H9 (cell line): ENCODE measurements around the gene LRRC7. TPM values are rescaled to one million over a fixed set of nuclear protein-coding genes. Genes with fewer than 3 reads are reported as not detected.

Experiments
- DNase-seq: peaks from one replicate; pipeline ENCODE4 v3.0.0-alpha.2; 2017
- H2AFZ ChIP-seq: one replicate; pipeline ENCODE4 v1.6.1; 2013; ENCODE audit warnings: mild to moderate bottlenecking, low read length, control low read depth, moderate library complexity
- H2AK5ac ChIP-seq: 2 replicates; pipeline ENCODE4 v1.6.1; 2013; ENCODE audit warnings: low read length, control low read depth, mixed read lengths; ENCODE audit not compliant: insufficient read length
- H2BK120ac ChIP-seq: one replicate; pipeline ENCODE4 v1.6.1; 2013; ENCODE audit warnings: low read depth, mild to moderate bottlenecking, low read length, control low read depth, inconsistent platforms; ENCODE audit not compliant: poor library complexity, severe bottlenecking
- H2BK12ac ChIP-seq: 2 replicates; pipeline ENCODE4 v1.6.1; 2013; ENCODE audit warnings: low read length, control low read depth, mixed read lengths, low read depth; ENCODE audit not compliant: insufficient read length
- H2BK15ac ChIP-seq: 2 replicates; pipeline ENCODE4 v1.6.1; 2013; ENCODE audit warnings: low read depth, low read length, control low read depth
- H2BK20ac ChIP-seq: one replicate; pipeline ENCODE4 v1.6.1; 2013; ENCODE audit warnings: low read depth, mild to moderate bottlenecking, low read length, control low read depth, inconsistent platforms; ENCODE audit not compliant: poor library complexity, severe bottlenecking
- H2BK5ac ChIP-seq: 2 replicates; pipeline ENCODE4 v1.6.1; 2013; ENCODE audit warnings: low read length, control low read depth, mixed read lengths; ENCODE audit not compliant: insufficient read length
- H3K14ac ChIP-seq: 2 replicates; pipeline ENCODE4 v1.6.1; 2013; ENCODE audit warnings: low read length, control low read depth; ENCODE audit not compliant: insufficient read depth
- H3K18ac ChIP-seq: 2 replicates; pipeline ENCODE4 v1.6.1; 2013; ENCODE audit warnings: low read depth, mild to moderate bottlenecking, mixed read lengths, low read length, control low read depth; ENCODE audit not compliant: insufficient read length
- H3K23ac ChIP-seq: 2 replicates; pipeline ENCODE4 v1.6.1; 2013; ENCODE audit warnings: low read length, control low read depth, mixed read lengths, low read depth; ENCODE audit not compliant: insufficient read length
- H3K23me2 ChIP-seq: 2 replicates; pipeline ENCODE4 v1.6.1; 2013; ENCODE audit warnings: low read depth, mild to moderate bottlenecking, mixed read lengths, low read length, control low read depth; ENCODE audit not compliant: insufficient read length, poor library complexity, severe bottlenecking
- H3K27ac ChIP-seq: 2 replicates; pipeline ENCODE4 v1.5.1; 2013; ENCODE audit warnings: low read length, control low read depth, mixed read lengths, low read depth; ENCODE audit not compliant: insufficient read length
- H3K27me3 ChIP-seq: 2 replicates; pipeline ENCODE4 v1.6.1; 2013; ENCODE audit warnings: low read length, control low read depth, inconsistent platforms; ENCODE audit not compliant: insufficient read depth
- H3K4ac ChIP-seq: 2 replicates; pipeline ENCODE4 v1.6.1; 2013; ENCODE audit warnings: low read depth, mild to moderate bottlenecking, control low read depth, inconsistent platforms, low read length, moderate library complexity
- H3K4me1 ChIP-seq: 2 replicates; pipeline ENCODE4 v1.6.1; 2013; ENCODE audit warnings: low read length, control low read depth, inconsistent platforms; ENCODE audit not compliant: insufficient read depth
- H3K4me2 ChIP-seq: 2 replicates; pipeline ENCODE4 v1.6.1; 2013; ENCODE audit warnings: low read length, control low read depth, mixed read lengths; ENCODE audit not compliant: insufficient read length, insufficient read depth
- H3K56ac ChIP-seq: 2 replicates; pipeline ENCODE4 v1.6.1; 2013; ENCODE audit warnings: low read depth, mild to moderate bottlenecking, mixed read lengths, low read length, control low read depth; ENCODE audit not compliant: insufficient read length
- H3K79me1 ChIP-seq: 2 replicates; pipeline ENCODE4 v1.6.1; 2013; ENCODE audit warnings: low read depth, mild to moderate bottlenecking, moderate library complexity, low read length, control low read depth, inconsistent platforms; ENCODE audit not compliant: insufficient read depth, poor library complexity, severe bottlenecking
- H3K79me2 ChIP-seq: 2 replicates; pipeline ENCODE4 v1.6.1; 2013; ENCODE audit warnings: low read length, control low read depth, inconsistent platforms; ENCODE audit not compliant: insufficient read depth
- H3K9ac ChIP-seq: 2 replicates; pipeline ENCODE4 v1.6.1; 2013; ENCODE audit warnings: low read length, control low read depth, mixed read lengths; ENCODE audit not compliant: insufficient read length; ENCODE audit errors: extremely low read depth
- H3K9me3 ChIP-seq: one replicate; pipeline ENCODE4 v1.6.1; 2013; ENCODE audit warnings: low read depth, low read length, inconsistent platforms; ENCODE audit not compliant: control insufficient read depth
- H3T11ph ChIP-seq: one replicate; pipeline ENCODE4 v1.6.1; 2013; ENCODE audit warnings: mild to moderate bottlenecking, low read length, control low read depth, inconsistent platforms
- H4K20me1 ChIP-seq: one replicate; pipeline ENCODE4 v1.6.1; 2013; ENCODE audit not compliant: control insufficient read depth, insufficient read length, insufficient read depth
- H4K5ac ChIP-seq: 2 replicates; pipeline ENCODE4 v1.6.1; 2013; ENCODE audit warnings: low read depth, mild to moderate bottlenecking, mixed read lengths, low read length, control low read depth; ENCODE audit not compliant: insufficient read length
- H4K8ac ChIP-seq: replicated peaks from 2 replicates; pipeline ENCODE4 v1.6.1; 2013; ENCODE audit warnings: low read length, control low read depth, mixed read lengths, low read depth; ENCODE audit not compliant: insufficient read length
- H4K91ac ChIP-seq: 2 replicates; pipeline ENCODE4 v1.6.1; 2013; ENCODE audit warnings: low read depth, mild to moderate bottlenecking, moderate library complexity, mixed read lengths, low read length, control low read depth; ENCODE audit not compliant: insufficient read length
- H3K27ac Mint-ChIP-seq, 3 experiments: 2 replicates in 2 of 3; 3 replicates in 1 of 3; pipeline ENCODE4 v1.8.0; 2020 to 2021; ENCODE audit warnings: mixed read lengths in 3 of 3, mild to moderate bottlenecking in 1 of 3, moderate library complexity in 1 of 3
- H3K27me3 Mint-ChIP-seq: 2 replicates; pipeline ENCODE4 v1.8.0; 2021; ENCODE audit warnings: low read depth, mild to moderate bottlenecking, moderate library complexity, mixed read lengths
- H3K36me3 Mint-ChIP-seq, 3 experiments: 2 replicates in 2 of 3; 3 replicates in 1 of 3; pipeline ENCODE4 v1.8.0; 2020 to 2021; ENCODE audit warnings: low read depth in 3 of 3, mixed read lengths in 3 of 3; ENCODE audit not compliant: insufficient read depth in 1 of 3
- H3K4me1 Mint-ChIP-seq, 2 experiments: 2 replicates each; pipeline ENCODE4 v1.8.0; 2020; ENCODE audit warnings: mixed read lengths in 2 of 2
- H3K4me3 Mint-ChIP-seq, 2 experiments: 2 replicates in 1 of 2; 3 replicates in 1 of 2; pipeline ENCODE4 v1.8.0; 2020 to 2021; ENCODE audit warnings: mild to moderate bottlenecking in 2 of 2, mixed read lengths in 2 of 2, moderate library complexity in 1 of 2
- H3K9me3 Mint-ChIP-seq, 2 experiments: 2 replicates in 1 of 2; 3 replicates in 1 of 2; pipeline ENCODE4 v1.8.0; 2020; ENCODE audit warnings: mild to moderate bottlenecking in 2 of 2, mixed read lengths in 2 of 2, moderate library complexity in 1 of 2
- CTCF ChIP-seq: fragments of 200-600 bp; sonication (generic); conservative IDR thresholded peaks from 3 replicates; pipeline ENCODE4 v1.8.0; 2021; ENCODE audit warnings: antibody characterized with exemption, mild to moderate bottlenecking
- total RNA-seq: library from RNA; stranded (reverse); gene quantifications from 2 replicates; pipeline ENCODE4 v1.2.1, GENCODE V29; 2021

LRRC7 gene
- total RNA-seq, 1 experiment from 2014 or later: not detected

GRCh38 chr1:70146488-70146887, 578.8 kb downstream of the LRRC7 start:
- Histone ChIP-seq H4K20me1 (no peaks in the 10 kb centered on the region), H2BK12ac (no peak overlapping the region), H3K79me2 (no peaks in the 10 kb centered on the region), H4K5ac (no peak overlapping the region), H3K9me3 (no peaks in the 10 kb centered on the region), H2BK20ac (no peak overlapping the region), H2BK120ac (no peak overlapping the region), H3K4me1 (no peaks in the 10 kb centered on the region), H4K91ac (no peak overlapping the region), H3K9ac (no peak overlapping the region), H3K4me2 (no peak overlapping the region), H3K18ac (no peak overlapping the region), H3K27ac (no peak overlapping the region), H2BK5ac (no peak overlapping the region), H3K56ac (no peak overlapping the region), H3K27me3 (no peaks in the 10 kb centered on the region), H2AFZ (no peak overlapping the region), H3K79me1 (no peaks in the 10 kb centered on the region), H3K23ac (no peak overlapping the region), H2AK5ac (no peak overlapping the region), H2BK15ac (no peak overlapping the region), H3K23me2 (no peaks in the 10 kb centered on the region), H4K8ac (no peak overlapping the region), H3K4ac (no peak overlapping the region), H3T11ph (no peak overlapping the region), H3K14ac (no peak overlapping the region)
- Mint-ChIP-seq H3K9me3 (no peaks in the 10 kb centered on the region), H3K4me1 (peaks cover 0 to 6% of the 10 kb centered on the region in 2 experiments; a peak in 1 of 4 replicates), H3K36me3 (peaks cover 0 to 7% (median 0%) of the 10 kb centered on the region in 3 experiments; a peak in 2 of 7 replicates), H3K27ac (no peak overlapping the region), H3K4me3 (no peak overlapping the region), H3K27me3 (no peaks in the 10 kb centered on the region)
- no peak for TF ChIP-seq CTCF
- no peak for DNase-seq
